NOMO-1 treated with DMSO at 0.1 percent for 48 hours (cell line): ENCODE results near the gene ITFG1.
"Not testable (repeated sequence)": the region's sequence is repeated elsewhere in the genome, so short reads cannot be mapped to it uniquely, and the experiment has no call there.

Experiments used
- DNase-seq: peaks from one replicate; lab custom pipeline; 2025; ENCODE audit not compliant: unreplicated experiment; lab: John Stamatoyannopoulos, UW

Gene ITFG1

DNA sequence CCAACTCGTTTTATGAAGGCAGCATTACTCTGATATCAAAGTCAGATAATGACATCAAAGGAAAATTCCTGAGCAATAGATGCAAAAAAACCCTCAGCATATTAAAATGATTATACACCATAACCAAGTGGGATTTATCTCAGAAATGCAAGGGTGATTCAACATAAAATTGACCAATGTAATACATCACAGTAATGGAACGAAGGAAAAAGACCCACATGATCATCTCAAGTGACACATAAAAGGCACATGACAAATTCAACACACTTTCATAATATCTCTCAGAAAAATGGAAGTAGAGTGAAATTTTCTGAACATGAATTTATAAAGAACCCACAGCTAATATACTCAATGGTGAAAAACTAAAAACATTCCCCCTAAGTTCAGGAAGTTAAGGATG, 118.8 kb downstream of the ITFG1 start:
- DNase-seq, result no peak

DNA sequence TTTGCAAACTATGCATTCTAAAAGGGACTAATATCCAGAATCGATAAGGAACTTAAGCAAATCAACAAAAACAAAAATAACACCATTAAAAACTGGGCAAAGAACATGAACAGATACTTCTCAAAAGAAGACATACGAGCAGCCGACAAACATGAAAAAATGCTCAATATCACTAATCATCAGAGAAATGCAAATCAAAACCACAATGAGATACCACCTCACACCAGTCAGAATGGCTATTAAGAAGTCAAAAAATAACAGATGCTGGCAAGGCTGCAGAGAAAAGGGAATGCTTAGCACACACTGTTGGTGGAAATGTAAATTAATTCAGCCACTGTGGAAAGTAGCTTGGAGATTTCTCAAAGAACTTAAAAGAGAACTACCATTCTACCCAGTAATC, 130.3 kb downstream of the ITFG1 start:
- not testable (repeated sequence) for DNase-seq

DNA sequence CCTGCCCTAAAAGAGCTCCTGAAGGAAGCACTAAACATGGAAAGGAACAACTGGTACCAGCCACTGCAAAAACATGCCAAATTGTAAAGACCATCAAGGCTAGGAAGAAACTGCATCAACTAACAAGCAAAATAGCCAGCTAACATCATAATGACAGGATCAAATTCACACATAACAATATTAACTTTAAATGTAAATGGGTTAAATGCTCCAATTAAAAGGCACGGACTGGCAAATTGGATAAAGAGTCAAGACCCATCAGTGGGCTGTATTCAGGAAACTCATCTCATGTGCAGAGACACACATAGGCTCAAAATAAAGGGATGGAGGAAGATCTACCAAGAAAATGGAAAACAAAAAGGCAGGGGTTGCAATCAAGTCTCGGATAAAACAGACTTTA, 136.6 kb downstream of the ITFG1 start:
- DNase-seq, result not testable (repeated sequence)

GRCh38 chr16:47323241-47323640, 137.6 kb downstream of the ITFG1 start:
- DNase-seq, result no peak

- no peak for DNase-seq
These were observed 140.1 kb downstream of the ITFG1 start for GRCh38 chr16:47320546-47321310.

DNA sequence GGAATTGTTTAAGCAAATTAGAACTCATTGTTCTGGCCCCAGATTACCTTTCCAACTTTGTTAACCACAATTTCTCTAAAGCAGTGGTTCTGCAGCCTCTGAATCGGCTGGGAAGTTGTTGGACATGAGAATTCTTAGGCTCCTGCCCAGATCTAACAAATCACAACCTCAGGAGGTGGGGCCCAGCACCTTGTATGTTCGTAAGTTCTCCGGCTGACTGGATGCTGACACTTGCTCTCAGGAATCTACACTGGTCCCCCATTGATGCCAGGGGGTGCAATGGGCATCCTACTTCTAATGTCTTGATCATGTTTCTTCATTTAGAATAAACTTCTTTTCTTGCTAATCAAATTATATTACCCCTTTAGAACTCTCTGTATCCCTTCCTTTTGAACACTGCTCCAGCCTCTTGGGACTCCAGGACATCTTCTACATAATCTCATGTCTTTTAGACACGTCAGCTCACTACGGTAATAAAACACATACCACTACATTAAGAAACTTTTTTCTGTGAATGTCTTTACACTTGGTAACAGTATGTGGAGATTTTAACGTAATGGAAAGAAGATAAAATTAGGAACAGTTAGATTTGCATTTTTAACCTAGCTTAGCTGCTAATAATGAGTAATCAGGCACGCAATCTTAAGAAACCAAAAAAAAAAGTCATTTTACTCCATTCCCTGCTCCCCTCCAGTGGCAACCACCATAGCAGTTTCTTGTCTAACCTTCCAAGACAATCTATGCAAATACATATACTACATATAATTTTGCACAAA, 143.2 kb downstream of the ITFG1 start:
- DNase-seq, result no peak

DNA sequence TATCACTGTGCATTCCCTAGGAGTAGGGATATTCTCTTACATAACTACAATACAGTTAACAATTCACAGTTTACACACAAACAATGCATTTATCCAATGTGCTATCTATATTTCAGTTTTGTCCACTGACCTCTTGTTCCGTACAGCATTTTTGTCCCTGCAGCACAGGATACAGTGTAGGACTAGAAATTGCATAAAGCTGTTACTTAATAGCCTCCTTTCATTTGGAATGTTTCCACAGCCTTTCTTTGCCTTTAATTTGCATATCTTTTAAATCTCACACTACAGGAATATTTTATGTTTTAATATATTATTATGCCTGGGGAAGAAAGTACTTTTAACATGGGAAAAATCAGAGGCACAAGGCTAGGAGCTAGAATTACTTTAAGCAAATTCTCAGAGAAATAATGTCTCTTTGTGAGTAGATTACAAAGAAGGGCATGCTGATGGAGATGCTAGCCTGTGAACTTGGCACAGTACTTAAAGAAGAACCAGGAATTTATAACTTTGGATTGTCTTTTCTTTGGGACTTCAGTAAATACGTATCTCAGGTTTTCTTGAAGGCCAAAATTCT, 144.3 kb downstream of the ITFG1 start:
- no peak for DNase-seq

DNA sequence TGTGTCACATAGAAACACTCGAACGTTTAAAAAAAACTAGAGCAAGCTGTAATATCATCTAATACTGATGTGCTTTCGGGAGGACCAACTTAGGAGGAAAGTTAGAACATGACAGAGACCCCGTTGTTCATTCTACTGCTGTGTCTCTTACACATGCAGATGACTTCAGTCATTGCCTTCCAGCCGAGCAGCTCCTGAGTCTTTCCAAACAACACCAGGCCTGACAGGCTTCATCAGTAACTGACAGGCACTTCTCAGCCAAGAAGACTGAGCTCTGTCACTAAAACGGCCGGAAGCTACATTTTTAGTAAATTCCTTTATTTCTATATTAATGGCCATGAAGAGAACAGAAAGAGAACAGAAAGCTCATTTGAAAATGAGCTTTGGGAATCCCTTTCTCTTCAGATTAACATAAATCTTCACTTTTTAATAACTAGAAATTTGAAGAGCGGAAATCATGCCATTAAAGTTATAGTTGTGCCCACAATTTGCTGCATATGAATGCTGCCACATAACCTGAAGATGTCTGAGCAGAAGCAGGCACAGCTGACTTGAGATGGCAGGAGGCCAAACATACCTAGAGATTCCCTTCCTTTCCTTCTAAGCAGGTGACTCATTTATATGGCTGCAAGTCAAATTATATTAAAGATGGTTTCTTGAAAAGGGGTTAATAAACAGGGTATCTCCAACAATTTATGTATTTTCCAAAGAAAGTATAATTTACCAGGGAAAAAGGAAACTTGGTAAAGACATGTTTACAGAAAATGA, 148.9 kb downstream of the ITFG1 start:
- no peak for DNase-seq

- DNase-seq, result peak; percentile 28
These were observed 150.1 kb downstream of the ITFG1 start for GRCh38 chr16:47310792-47311211.

DNA sequence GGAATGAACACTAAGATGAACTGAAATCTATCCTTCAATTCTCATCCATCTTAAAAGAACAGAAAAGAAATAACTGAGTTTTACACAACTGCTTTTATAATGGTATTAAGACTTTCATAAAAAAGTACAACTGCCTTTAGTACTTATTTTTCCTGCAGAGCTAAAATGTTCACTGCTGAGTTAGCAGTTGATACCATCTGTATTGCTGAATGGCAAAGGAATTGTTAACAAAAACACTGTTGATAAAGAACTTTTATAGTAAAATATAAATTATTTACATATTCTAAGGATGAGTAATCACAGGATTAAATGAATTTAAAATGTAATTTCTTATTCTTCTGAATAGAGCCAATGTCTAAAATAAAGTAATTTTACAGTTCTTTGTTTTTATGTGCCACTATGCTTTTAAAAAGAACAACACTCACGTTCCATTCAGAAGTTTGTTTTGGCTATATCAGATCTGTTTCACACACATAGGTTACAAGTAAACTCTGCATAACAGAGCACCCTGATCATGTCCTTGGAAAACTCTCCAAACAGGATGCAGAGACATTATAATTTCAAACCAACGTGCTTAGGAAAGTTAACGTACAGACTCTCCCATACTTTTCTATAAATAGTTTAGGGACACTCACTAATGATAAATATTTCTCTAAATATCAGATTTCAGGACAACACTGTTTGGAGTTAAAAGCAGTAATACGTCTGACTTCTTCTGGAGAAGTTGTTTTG, 151.1 kb downstream of the ITFG1 start:
- DNase-seq, result no peak

DNA sequence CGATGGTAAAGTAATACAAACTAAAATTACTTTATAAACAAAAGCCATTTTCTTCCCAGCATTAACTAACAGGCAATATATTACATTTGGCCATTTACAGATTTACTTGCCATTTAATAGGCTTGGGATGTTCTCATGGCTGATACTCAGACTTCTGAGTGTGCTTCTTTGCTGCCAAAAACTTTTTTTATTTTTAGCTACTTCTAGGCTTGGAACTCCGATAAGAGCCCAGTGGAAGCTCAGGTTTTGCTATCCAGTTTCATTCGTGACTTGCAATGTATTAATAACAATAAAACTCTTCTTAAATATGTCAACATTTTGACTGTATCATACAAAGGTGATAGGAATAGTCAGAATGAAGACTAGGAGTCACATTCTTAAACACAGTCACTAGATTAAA, 152.3 kb downstream of the ITFG1 start:
- DNase-seq, result no peak

GRCh38 chr16:47304563-47304962, 156.3 kb downstream of the ITFG1 start:
- no peak for DNase-seq

- DNase-seq, result no peak
These were observed 161.3 kb downstream of the ITFG1 start for GRCh38 chr16:47299587-47299986.

GRCh38 chr16:47284999-47285398, 175.9 kb downstream of the ITFG1 start:
- DNase-seq, result no peak

DNA sequence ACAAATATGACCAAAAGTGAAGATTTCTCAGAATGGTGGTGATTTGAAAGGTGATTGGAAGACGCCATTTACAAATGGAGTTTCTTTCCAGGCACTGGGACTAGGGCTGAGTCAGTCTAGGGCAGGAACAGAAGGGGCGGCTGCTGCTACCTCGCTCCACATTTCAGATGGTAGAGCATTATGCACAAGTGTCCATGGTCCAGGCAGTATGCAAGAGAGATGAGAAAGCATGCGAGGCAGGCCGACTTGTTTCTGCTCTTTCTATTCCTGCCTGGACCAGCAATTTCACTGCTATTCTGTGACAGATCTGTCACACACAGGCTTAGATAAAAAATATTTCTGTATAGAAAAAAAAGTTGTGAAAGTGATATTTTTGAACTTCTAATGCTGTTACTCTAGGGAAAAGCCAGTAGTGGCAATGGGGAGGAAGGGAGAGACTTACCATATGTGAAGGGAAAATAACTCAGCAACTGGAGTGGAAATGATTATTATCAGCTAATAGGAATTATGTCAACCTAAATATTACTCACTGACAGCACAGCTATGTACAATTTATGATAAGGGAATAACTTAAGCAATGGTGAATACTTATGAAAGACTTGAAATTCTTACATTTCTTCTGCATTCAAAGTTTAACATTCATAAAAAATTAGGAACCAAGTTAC, 182.4 kb downstream of the ITFG1 start:
- no peak for DNase-seq

GRCh38 chr16:47276522-47276921, 184.3 kb downstream of the ITFG1 start:
- no peak for DNase-seq

- no peak for DNase-seq
These were observed 197.9 kb downstream of the ITFG1 start for GRCh38 chr16:47262938-47263337.

GRCh38 chr16:47260503-47260902, 200.4 kb downstream of the ITFG1 start:
- DNase-seq, result no peak

DNA sequence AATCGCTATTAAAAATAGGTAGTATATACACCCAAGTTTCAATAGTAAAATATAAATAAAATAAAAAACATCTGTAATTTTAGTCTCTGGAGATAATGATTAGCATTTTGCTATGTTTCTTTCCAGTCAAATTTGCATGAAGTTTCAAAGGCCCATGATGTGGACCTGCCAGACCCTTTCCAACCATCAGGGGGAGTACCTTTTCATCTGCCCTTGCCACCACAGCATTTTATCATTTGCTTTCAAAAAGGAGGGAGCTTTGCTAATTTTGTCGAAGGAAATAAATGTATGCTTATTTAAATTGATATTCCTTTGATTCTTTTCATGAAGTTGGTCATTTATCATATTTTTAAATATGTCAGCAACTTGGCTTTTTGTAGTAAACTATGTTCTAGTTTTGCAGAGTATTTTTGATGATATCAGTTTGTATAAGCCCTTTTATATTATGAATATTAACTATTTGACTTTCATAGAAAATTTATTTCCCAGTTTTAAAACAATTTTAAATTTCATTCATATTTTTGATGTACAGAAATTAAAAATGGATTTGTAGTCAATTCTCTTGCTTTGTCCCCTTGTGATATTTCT, 201.9 kb downstream of the ITFG1 start:
- DNase-seq, result peak; percentile 35

DNA sequence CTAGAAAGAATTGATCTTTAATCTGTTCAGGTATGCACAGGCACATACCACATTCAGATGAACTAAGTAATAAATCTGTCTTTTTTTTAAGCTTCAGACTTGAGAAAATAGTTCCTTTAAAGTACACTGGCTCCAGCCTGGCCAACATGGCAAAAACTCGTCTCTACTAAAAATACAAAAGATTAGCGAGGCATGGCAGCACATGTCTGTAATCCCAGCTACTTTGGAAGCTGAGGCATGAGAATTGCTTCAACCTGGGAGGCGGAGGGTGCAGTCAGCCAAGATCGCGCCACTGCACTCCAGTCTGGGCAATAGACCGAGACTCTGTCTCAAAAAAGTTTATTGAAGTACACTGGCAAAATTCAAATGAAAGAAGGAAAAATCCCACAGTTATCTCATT, 206.1 kb downstream of the ITFG1 start:
- DNase-seq, result no peak
